ENCODE results near the gene ECPAS.
"Not testable (repeated sequence)": the region's sequence is repeated elsewhere in the genome, so short reads cannot be mapped to it uniquely, and the experiment has no call there.

The ECPAS gene

DNA sequence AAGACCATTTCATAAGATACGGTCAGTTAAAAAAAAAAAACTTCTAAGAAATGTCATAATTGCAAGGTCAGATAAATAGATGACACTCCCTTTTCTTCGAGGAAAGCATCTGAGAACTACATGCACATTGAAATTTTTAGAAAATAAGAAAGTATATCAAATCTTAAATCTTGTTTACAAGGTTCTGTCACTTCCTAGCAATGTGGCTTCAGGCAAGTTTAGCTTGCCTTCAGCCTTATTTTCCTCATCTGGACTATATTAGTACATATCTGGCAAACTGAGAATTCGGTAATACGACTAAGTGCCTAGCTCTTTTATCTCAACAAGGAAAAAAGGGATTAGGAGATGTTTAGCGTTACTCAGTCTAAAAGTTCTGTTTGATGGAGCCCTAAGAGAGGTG, 121.7 kb downstream of the ECPAS start:
- no peak for DNase-seq
- peaks cover 36% of the 10 kb centered on the region for H3K36me3 ChIP-seq (ENCODE audit: control insufficient read depth, insufficient read depth, low read length)
- H3K27me3 ChIP-seq (replicated peaks; ENCODE audit: control insufficient read depth, insufficient read depth, low read length, poor library complexity, severe bottlenecking), result no peaks in the 10 kb centered on the region
- no peak overlapping the region for H3K27ac ChIP-seq (ENCODE audit: insufficient read depth, low read length, poor library complexity, severe bottlenecking)
- no peaks in the 10 kb centered on the region for H3K9me3 ChIP-seq (ENCODE audit: control insufficient read depth, low read length)
- H3K4me1 ChIP-seq (ENCODE audit: control insufficient read depth, insufficient read depth, low read length, poor library complexity, severe bottlenecking), result no peaks in the 10 kb centered on the region
- no peak overlapping the region for H3K4me3 ChIP-seq (ENCODE audit: insufficient read depth, low read depth, low read length, poor library complexity, severe bottlenecking)

DNA sequence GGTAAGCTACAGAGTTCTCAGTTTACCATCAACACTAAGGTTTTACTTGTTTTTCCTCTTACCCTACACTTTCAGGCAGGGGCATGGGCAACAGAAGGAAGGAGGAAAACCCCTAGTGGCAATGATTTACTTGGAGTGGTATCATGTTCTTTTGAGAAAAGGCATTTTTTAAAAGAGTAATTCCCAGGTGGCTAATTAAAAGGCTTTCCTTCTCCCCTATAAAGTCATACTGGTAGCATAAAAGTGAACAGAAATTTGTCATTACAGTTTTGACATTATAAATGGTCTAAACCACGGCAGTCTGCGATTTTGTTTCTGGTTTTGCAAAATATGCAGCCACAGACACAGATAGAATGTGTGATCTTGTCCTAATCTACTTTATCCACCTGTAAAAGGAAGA, 123.3 kb downstream of the ECPAS start:
- no peak for DNase-seq
- Histone ChIP-seq H3K4me3 (ENCODE audit: insufficient read depth, low read depth, low read length, poor library complexity, severe bottlenecking) (no peak overlapping the region), H3K27me3 (replicated peaks; ENCODE audit: control insufficient read depth, insufficient read depth, low read length, poor library complexity, severe bottlenecking) (no peaks in the 10 kb centered on the region), H3K9me3 (ENCODE audit: control insufficient read depth, low read length) (no peaks in the 10 kb centered on the region), H3K36me3 (ENCODE audit: control insufficient read depth, insufficient read depth, low read length) (peaks cover 19% of the 10 kb centered on the region), H3K4me1 (ENCODE audit: control insufficient read depth, insufficient read depth, low read length, poor library complexity, severe bottlenecking) (no peaks in the 10 kb centered on the region), H3K27ac (ENCODE audit: insufficient read depth, low read length, poor library complexity, severe bottlenecking) (no peak overlapping the region)

DNA sequence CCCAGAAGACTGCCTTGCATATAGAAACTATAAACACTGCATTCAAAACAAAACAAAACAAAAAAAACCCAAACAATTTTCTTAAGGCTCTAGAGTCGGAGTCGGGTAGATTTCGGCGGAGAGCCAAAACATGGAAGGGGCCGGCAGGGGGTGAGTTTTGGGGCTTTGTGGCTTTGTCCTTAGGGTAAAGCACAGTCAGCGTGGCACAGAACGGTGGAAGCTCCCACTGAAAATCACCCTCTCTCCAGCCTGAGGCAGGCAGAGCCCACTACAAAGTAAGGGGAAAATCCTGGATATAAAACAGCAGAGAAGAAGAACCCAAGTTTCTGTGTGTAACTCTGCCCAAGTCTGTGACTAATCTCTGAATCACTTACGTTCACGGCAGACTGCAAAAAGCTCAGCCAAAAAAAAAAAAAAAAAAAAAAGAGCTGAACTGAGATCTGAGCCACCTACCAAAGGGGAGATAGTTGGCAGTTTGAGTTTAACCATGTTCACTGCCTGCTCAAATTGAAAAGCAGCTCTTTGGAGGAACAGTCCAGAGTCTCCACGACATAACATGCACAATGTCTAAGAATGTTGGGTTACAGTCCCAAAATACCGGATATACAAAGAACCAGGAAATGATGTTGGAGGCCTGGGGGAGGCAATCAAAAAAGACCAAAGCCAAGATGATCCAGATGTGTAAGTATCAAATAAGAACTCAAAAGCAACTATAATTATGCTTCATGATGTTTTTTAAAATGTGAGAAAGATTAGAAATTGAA, 127.5 kb downstream of the ECPAS start:
- DNase-seq, result no peak
- Histone ChIP-seq H3K27me3 (replicated peaks; ENCODE audit: control insufficient read depth, insufficient read depth, low read length, poor library complexity, severe bottlenecking) (no peaks in the 10 kb centered on the region), H3K4me1 (ENCODE audit: control insufficient read depth, insufficient read depth, low read length, poor library complexity, severe bottlenecking) (no peaks in the 10 kb centered on the region), H3K9me3 (ENCODE audit: control insufficient read depth, low read length) (no peaks in the 10 kb centered on the region), H3K27ac (ENCODE audit: insufficient read depth, low read length, poor library complexity, severe bottlenecking) (no peak overlapping the region), H3K4me3 (ENCODE audit: insufficient read depth, low read depth, low read length, poor library complexity, severe bottlenecking) (no peak overlapping the region), H3K36me3 (ENCODE audit: control insufficient read depth, insufficient read depth, low read length) (no peaks in the 10 kb centered on the region)

DNA sequence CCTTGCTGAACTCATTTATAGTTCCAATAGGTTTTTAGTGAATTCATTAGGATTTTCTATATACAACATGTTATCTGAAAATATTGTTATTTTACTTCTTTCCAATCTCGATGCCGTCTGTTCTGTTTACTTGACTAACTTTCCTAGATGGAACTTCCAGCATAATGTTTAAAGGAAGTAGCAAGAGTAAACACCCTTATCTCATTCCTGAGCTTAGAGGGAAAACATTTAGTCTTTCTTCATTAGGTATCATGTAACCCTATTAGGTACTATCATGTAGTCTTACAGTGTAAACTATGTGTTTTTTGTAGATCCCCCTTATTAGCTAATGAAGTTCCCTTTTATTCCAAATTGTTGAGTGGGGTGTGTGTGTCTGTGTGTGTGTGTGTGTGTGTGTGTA, 131.6 kb downstream of the ECPAS start:
- DNase-seq, result no peak
- Histone ChIP-seq H3K27me3 (replicated peaks; ENCODE audit: control insufficient read depth, insufficient read depth, low read length, poor library complexity, severe bottlenecking) (no peaks in the 10 kb centered on the region), H3K27ac (ENCODE audit: insufficient read depth, low read length, poor library complexity, severe bottlenecking) (no peak overlapping the region), H3K36me3 (ENCODE audit: control insufficient read depth, insufficient read depth, low read length) (no peaks in the 10 kb centered on the region), H3K9me3 (ENCODE audit: control insufficient read depth, low read length) (no peaks in the 10 kb centered on the region), H3K4me1 (ENCODE audit: control insufficient read depth, insufficient read depth, low read length, poor library complexity, severe bottlenecking) (no peaks in the 10 kb centered on the region), H3K4me3 (ENCODE audit: insufficient read depth, low read depth, low read length, poor library complexity, severe bottlenecking) (no peak overlapping the region)

DNA sequence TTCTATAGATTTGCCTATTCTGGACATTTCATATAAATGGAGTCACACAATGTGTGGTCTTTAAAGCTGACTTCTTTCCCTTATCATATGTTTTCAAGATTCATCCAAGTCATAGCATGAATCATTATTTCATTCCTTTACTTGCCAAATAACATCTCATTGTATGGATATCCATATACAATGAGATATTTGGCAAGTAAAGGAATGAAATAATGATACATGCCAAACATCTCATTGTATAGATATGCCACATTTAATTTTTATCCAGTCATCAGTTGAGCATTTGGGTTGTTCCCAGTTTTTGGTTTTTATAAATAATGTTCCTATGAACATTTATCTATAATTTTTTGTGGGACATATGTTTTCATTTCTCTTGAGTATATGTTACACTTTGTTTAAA, 133.6 kb downstream of the ECPAS start:
- Histone ChIP-seq H3K9me3 (ENCODE audit: control insufficient read depth, low read length) (no peaks in the 10 kb centered on the region), H3K4me1 (ENCODE audit: control insufficient read depth, insufficient read depth, low read length, poor library complexity, severe bottlenecking) (no peaks in the 10 kb centered on the region), H3K27me3 (replicated peaks; ENCODE audit: control insufficient read depth, insufficient read depth, low read length, poor library complexity, severe bottlenecking) (no peaks in the 10 kb centered on the region), H3K4me3 (ENCODE audit: insufficient read depth, low read depth, low read length, poor library complexity, severe bottlenecking) (no peak overlapping the region), H3K27ac (ENCODE audit: insufficient read depth, low read length, poor library complexity, severe bottlenecking) (no peak overlapping the region), H3K36me3 (ENCODE audit: control insufficient read depth, insufficient read depth, low read length) (no peaks in the 10 kb centered on the region)
- no peak for DNase-seq

DNA sequence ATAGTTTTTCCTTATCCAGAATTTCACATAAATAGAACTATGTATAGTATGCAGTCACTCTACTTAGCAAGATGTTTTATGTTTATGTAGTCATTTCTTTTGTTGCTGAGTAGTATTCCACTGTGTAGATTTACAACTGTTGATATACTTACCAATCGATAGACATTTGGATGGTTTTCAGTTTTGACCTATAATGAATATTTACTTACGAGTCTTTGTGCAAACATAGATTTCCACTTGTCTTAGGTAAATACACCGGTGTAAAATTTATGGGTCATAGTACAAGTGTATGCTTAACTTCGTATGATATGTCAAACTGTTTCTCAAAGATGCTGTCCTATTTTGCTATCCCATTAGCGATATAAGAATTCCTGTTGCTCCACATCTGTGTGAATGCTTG, 134.4 kb downstream of the ECPAS start:
- no peaks in the 10 kb centered on the region for H3K9me3 ChIP-seq (ENCODE audit: control insufficient read depth, low read length)

DNA sequence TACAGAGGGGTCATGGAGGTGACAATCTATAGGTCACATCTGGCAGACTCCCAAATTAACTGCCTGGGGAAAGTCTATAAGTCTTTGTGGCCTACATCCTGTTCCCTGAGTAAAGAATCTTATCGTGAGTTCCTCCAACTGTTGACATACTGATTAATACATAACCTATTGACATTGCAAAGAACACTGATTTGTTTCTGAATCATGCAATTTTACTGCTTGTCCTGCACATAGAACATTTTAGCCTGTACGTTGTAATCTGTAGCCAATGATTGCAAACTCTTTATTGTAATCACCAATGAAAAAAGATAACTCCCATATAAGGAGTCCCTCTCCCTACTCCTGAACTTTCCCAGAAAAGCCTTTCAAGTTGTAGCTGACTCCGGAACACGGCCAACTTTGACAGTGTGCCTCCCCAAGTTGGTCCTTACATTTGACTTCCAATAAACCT, 135.3 kb downstream of the ECPAS start:
- no peaks in the 10 kb centered on the region for H3K27me3 ChIP-seq (replicated peaks; ENCODE audit: control insufficient read depth, insufficient read depth, low read length, poor library complexity, severe bottlenecking)
- no peak overlapping the region for H3K4me3 ChIP-seq (ENCODE audit: insufficient read depth, low read depth, low read length, poor library complexity, severe bottlenecking)
- no peaks in the 10 kb centered on the region for H3K4me1 ChIP-seq (ENCODE audit: control insufficient read depth, insufficient read depth, low read length, poor library complexity, severe bottlenecking)
- H3K36me3 ChIP-seq (ENCODE audit: control insufficient read depth, insufficient read depth, low read length), result no peaks in the 10 kb centered on the region
- DNase-seq, result no peak
- no peaks in the 10 kb centered on the region for H3K9me3 ChIP-seq (ENCODE audit: control insufficient read depth, low read length)
- H3K27ac ChIP-seq (ENCODE audit: insufficient read depth, low read length, poor library complexity, severe bottlenecking), result no peak overlapping the region

More for the DNA sequence above, 134.4 kb downstream of the ECPAS start:
- Histone ChIP-seq H3K4me1 (ENCODE audit: control insufficient read depth, insufficient read depth, low read length, poor library complexity, severe bottlenecking) (no peaks in the 10 kb centered on the region), H3K4me3 (ENCODE audit: insufficient read depth, low read depth, low read length, poor library complexity, severe bottlenecking) (no peak overlapping the region), H3K36me3 (ENCODE audit: control insufficient read depth, insufficient read depth, low read length) (no peaks in the 10 kb centered on the region), H3K27me3 (replicated peaks; ENCODE audit: control insufficient read depth, insufficient read depth, low read length, poor library complexity, severe bottlenecking) (no peaks in the 10 kb centered on the region), H3K27ac (ENCODE audit: insufficient read depth, low read length, poor library complexity, severe bottlenecking) (no peak overlapping the region)
- no peak for DNase-seq

DNA sequence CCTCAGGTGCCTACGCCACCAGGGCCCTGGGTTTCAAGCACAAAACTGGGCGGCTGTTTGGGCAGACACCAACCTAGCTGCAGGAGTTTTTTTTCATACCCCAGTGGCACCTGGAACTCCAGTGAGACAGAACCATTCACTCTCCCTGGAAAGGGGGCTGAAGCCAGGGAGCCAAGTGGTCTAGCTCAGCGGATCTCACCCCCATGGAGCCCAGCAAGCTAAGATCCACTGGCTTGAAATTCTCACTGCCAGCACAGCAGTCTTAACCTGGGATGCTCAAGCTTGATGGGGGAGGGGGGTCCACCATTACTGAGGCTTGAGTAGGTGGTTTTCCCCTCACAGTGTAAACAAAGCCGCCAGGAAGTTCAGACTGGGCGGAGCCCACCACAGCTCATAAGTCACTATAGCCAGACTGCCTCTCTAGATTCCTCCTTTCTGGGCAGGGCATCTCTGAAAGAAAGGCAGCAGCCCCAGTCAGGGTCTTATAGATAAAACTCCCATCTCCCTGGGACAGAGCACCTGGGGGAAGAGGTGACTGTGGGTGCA, 149.8 kb downstream of the ECPAS start:
- not testable (repeated sequence) for DNase-seq; H3K4me1 ChIP-seq (ENCODE audit: control insufficient read depth, insufficient read depth, low read length, poor library complexity, severe bottlenecking)

DNA sequence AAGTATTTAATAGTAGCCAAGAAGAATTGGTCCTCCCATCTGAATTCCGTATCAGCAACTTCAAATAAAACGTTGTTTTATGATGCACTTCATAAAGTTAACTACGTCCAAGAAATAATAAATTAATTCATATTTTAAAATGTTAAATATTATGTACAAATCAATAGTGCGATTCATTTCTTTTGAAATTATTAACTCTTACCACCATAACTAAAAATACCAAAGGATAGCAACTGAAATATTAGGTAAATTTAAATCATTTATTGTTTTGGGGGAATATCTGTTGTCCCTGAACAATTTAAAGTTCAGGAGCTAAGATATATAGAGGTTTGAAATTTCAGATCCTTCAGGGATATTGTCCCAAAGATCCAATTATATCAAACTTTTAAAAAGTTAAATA, 154.1 kb downstream of the ECPAS start, which contains the start of gene OR2K2:
Gene OR2K2 (minus strand): TSS at position 101 of the 400 bp plus-strand sequence. CDS start 1,791 bp downstream, outside the sequence.
- Histone ChIP-seq H3K4me3 (ENCODE audit: insufficient read depth, low read depth, low read length, poor library complexity, severe bottlenecking) (no peak within 1 kb of the TSS), H3K27me3 (replicated peaks; ENCODE audit: control insufficient read depth, insufficient read depth, low read length, poor library complexity, severe bottlenecking) (no peaks in the 10 kb centered on the region), H3K27ac (ENCODE audit: insufficient read depth, low read length, poor library complexity, severe bottlenecking) (no peak within 1 kb of the TSS), H3K9me3 (ENCODE audit: control insufficient read depth, low read length) (no peaks in the 10 kb centered on the region), H3K4me1 (ENCODE audit: control insufficient read depth, insufficient read depth, low read length, poor library complexity, severe bottlenecking) (no peaks in the 10 kb centered on the region), H3K36me3 (ENCODE audit: control insufficient read depth, insufficient read depth, low read length) (no peaks in the 10 kb centered on the region)
- DNase-seq, result no peak

More for the DNA sequence above, 149.8 kb downstream of the ECPAS start:
- H3K9me3 ChIP-seq (ENCODE audit: control insufficient read depth, low read length); H3K27me3 ChIP-seq (replicated peaks; ENCODE audit: control insufficient read depth, insufficient read depth, low read length, poor library complexity, severe bottlenecking); H3K4me3 ChIP-seq (ENCODE audit: insufficient read depth, low read depth, low read length, poor library complexity, severe bottlenecking); H3K36me3 ChIP-seq (ENCODE audit: control insufficient read depth, insufficient read depth, low read length); H3K27ac ChIP-seq (ENCODE audit: insufficient read depth, low read length, poor library complexity, severe bottlenecking): not testable (repeated sequence)

DNA sequence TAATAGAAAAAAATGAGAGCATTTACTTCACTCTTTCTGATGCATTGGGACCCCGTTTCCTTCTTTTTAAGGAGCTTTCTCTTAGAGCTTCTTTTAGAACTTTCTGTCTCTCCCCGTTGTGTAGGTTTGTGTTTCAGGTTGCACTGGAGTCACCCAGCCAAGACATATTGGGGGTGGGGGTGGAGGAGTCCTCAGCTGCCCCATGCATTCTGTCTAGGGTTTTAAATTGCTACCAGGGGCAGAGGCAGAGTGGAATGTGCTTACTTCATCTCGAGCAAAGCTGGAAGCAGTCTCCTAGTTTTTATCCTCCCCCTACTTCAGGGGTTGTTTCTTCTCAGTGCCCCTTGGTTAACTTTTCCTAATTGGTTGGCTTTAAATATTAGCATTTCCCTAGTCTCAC, 163.6 kb downstream of the ECPAS start:
- Histone ChIP-seq H3K4me3 (ENCODE audit: insufficient read depth, low read depth, low read length, poor library complexity, severe bottlenecking) (no peak overlapping the region), H3K36me3 (ENCODE audit: control insufficient read depth, insufficient read depth, low read length) (no peaks in the 10 kb centered on the region), H3K9me3 (ENCODE audit: control insufficient read depth, low read length) (no peaks in the 10 kb centered on the region), H3K27me3 (replicated peaks; ENCODE audit: control insufficient read depth, insufficient read depth, low read length, poor library complexity, severe bottlenecking) (no peaks in the 10 kb centered on the region), H3K27ac (ENCODE audit: insufficient read depth, low read length, poor library complexity, severe bottlenecking) (no peak overlapping the region), H3K4me1 (ENCODE audit: control insufficient read depth, insufficient read depth, low read length, poor library complexity, severe bottlenecking) (no peaks in the 10 kb centered on the region)
- no peak for DNase-seq
